ENCODE data around the gene VDR.
A peak's percentile ranks its signal among the peaks of the same experiment; 100 is the strongest.

The VDR gene

DNA sequence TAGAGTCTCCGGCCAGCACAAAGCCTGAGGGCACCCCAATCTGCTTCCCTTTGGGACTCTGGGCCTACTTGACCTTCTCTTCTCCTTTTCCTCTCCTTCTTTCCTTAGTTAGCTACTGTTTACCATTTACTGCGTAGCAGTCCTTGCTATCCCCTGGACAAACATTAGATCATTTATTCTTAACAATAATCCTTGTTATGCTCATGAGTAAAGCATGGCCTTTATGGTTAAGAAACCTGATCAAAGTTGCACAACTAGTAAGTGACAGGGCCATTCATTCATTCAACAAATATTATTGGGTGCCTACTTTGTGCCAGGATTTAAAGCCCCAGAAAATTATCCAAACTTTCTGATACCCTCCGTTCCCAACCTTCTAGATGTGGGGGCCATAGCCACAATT, 81.9 kb downstream of the VDR start:
- no peak overlapping the region for H3K4me3 ChIP-seq (ENCODE audit: low read depth, low read length)
- DNase-seq (ENCODE audit: low read depth, low spot score): no peak
- CTCF ChIA-PET: interaction anchor here (0.9 to 39.4 kb wide), 5 partner anchors 11 to 107 kb away, joined by 3 to 751 read pairs (median 7); no protein-coding TSS in a partner anchor
- TF ChIP-seq, protein P1, sequence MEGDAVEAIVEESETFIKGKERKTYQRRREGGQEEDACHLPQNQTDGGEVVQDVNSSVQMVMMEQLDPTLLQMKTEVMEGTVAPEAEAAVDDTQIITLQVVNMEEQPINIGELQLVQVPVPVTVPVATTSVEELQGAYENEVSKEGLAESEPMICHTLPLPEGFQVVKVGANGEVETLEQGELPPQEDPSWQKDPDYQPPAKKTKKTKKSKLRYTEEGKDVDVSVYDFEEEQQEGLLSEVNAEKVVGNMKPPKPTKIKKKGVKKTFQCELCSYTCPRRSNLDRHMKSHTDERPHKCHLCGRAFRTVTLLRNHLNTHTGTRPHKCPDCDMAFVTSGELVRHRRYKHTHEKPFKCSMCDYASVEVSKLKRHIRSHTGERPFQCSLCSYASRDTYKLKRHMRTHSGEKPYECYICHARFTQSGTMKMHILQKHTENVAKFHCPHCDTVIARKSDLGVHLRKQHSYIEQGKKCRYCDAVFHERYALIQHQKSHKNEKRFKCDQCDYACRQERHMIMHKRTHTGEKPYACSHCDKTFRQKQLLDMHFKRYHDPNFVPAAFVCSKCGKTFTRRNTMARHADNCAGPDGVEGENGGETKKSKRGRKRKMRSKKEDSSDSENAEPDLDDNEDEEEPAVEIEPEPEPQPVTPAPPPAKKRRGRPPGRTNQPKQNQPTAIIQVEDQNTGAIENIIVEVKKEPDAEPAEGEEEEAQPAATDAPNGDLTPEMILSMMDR (IDR thresholded peaks at IDR 0.05; ENCODE audit: insufficient read depth, low read length, missing control alignments): no peak
- POLR2A ChIA-PET: no interaction called here

DNA sequence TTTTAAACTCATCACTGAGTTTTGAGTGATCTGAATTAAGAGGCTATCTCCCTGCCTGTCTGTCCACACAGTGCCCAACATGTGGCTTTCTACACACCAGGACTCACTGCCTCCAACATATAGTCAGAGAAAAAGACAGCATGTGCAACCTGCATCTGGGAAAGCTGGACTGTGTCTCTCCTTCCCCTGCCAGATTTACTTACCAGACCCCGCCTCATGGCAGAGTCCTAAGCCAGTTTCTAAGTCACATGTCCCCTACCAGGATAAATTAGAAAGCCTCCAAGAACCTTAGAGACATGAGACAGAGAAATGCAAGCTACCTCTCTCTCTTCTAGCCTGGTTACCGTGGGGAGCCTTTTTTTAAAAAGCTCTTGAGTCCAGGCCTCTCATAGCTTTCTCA, 82.4 kb downstream of the VDR start:
- DNase-seq (ENCODE audit: low read depth, low spot score): no peak
- ChIA-PET POLR2A (interaction anchor here (0.5 to 1.1 kb wide), 2 partner anchors 15 to 67 kb away, joined by 3 read pairs; no protein-coding TSS in a partner anchor), CTCF (interaction anchor here (0.9 to 39.4 kb wide), 6 partner anchors 12 to 124 kb away, joined by 3 to 751 read pairs (median 6); no protein-coding TSS in a partner anchor)
- H3K4me3 ChIP-seq (ENCODE audit: low read depth, low read length): no peak overlapping the region
- TF ChIP-seq, protein P1 (IDR thresholded peaks at IDR 0.05; ENCODE audit: insufficient read depth, low read length, missing control alignments): no peak

DNA sequence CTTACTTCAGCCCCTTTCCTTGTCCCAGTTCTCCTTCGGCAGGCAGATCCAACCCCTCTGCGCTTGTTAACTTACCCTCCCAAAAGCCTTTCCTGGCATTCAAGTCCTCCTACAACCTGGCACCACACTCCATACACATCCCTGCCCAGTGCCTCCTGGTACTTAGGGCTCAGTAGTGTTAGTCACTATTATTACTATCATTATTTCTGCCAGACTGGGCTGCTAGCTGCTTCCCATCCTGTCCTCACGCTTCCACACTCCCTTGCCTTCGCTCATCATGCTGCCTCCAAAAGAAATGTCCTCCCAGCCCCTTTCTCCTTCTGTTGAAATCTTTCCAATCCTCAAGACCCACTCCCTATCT, 83.5 kb downstream of the VDR start:
- ChIA-PET CTCF (interaction anchor here (0.6 to 39.4 kb wide), 11 partner anchors 9 to 792 kb away, joined by 3 to 751 read pairs (median 3); no protein-coding TSS in a partner anchor), POLR2A (interaction anchor here (0.6 to 3.4 kb wide), 10 partner anchors 8 to 338 kb away, joined by 3 to 14 read pairs (median 8); no protein-coding TSS in a partner anchor)
- TF ChIP-seq, protein P1 (IDR thresholded peaks at IDR 0.05; ENCODE audit: insufficient read depth, low read length, missing control alignments): no peak
- 0 out of 2 replicates have a peak overlapping the region, but pooled peaks have one; percentile 1 for H3K4me3 ChIP-seq (ENCODE audit: low read depth, low read length)
- DNase-seq (ENCODE audit: low read depth, low spot score): no peak

DNA sequence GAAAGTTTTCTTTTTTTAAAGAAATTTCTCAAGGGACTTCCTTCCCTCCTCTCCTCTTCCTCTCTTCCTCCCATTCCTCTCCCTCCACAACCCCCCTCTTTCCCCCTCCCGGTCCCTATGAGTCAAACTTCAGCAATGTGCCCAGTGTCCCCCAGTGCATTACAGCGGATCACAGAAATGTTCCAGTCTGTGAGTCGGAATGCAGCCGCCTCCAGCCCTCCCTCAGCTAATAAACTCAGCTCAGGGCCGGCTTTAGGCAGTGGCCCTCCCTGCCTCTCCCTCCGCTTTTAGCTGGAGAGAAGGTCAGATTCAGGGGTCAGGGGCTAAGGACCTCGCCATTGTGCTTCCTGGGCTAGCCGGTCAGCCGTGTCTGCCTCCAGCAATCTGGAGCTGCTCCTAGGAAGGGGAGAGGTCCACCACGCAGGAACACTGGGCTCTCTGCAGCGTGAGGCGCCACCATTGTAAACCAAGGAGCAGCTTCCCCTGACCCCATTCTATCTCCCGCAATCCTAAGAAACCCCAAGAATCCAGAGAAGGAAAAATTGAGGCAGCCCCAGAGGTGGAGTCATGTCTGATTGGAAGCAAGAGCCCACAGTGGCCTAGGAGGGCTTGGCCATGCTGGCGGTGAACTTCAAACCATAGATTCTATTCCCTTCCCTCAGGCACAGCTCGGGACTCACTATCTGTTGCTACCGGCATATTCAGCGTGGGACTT, 84.0 kb downstream of the VDR start:
- CTCF ChIA-PET: interaction anchor here (0.6 to 39.4 kb wide), 10 partner anchors 8 to 793 kb away, joined by 3 to 751 read pairs (median 3); no protein-coding TSS in a partner anchor

DNA sequence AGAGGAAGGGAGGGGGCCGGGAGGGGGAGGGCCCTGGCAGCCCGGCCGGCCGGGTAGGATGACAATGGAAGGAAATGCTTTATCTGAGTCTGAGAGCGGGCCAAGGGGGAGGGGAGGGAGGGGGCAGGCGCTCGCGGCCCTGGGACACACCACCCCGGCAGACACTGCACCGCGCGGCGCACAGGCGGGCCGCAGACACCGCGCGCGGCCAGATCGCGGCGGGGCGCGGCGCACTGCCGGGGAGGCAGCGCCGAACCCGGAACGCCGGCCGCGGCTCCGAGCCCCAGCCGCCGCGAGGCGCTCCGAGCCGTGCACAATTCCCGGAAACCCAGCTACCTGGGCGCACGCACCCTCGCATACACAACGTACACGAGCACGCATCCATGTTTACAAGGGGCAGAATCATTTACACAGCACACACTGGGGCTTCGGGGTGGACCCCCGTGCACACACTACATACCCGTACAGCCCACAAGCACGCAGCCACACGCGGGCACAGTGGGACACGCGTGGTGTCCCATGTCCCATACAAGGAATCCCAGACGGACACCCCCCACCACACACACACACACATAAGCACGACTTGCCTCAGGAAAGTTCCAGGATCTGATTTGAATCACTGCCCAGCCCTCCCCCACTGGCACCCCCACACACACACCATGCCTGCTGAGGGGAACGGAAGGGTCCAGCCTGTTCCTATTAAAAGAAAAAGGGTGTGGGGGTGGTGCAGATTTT, 84.7 kb downstream of the VDR start, which contains the start of gene HDAC7:
TSS of gene HDAC7 (minus strand) at position 8 of the 735 bp plus-strand sequence. CDS start 118 bp downstream, outside the sequence.
- CTCF ChIA-PET: interaction anchor here (0.9 to 39.4 kb wide), 6 partner anchors 8 to 105 kb away, joined by 3 to 751 read pairs (median 4); no protein-coding TSS in a partner anchor
- TF ChIP-seq, protein P1 (IDR thresholded peaks at IDR 0.05; ENCODE audit: insufficient read depth, low read length, missing control alignments): no peak
- DNase-seq (ENCODE audit: low read depth, low spot score): no peak
- peak within 1 kb of the TSS; percentile 84 for H3K4me3 ChIP-seq (ENCODE audit: low read depth, low read length)
- POLR2A ChIA-PET: interaction anchor here (0.8 to 3.4 kb wide), 8 partner anchors 8 to 61 kb away, joined by 3 to 14 read pairs (median 8); no protein-coding TSS in a partner anchor

More for the DNA sequence above, 84.0 kb downstream of the VDR start:
- DNase-seq (ENCODE audit: low read depth, low spot score): peak; percentile 77
- peak overlapping the region; percentile 84 for H3K4me3 ChIP-seq (ENCODE audit: low read depth, low read length)
- POLR2A ChIA-PET: interaction anchor here (0.6 to 3.4 kb wide), 11 partner anchors 9 to 339 kb away, joined by 3 to 14 read pairs (median 7); no protein-coding TSS in a partner anchor
- TF ChIP-seq, protein P1 (IDR thresholded peaks at IDR 0.05; ENCODE audit: insufficient read depth, low read length, missing control alignments): no peak
